Esophagus squamous epithelium (tissue), 5 donors: ENCODE results near the gene WT1. TPM values are rescaled to one million over a fixed set of nuclear protein-coding genes. Genes with fewer than 3 reads are reported as not detected.

Experiments
- DNase-seq: peaks from one replicate; lab custom pipeline; 2025; lab: John Stamatoyannopoulos, UW
- H3K27ac ChIP-seq, 4 donors: fragments of 200-600 bp; sonication (generic); one replicate each; pipeline ENCODE4 v1.5.1; 2016 to 2019; ENCODE audit warnings: mild to moderate bottlenecking in 1 of 4
- H3K27me3 ChIP-seq, 4 donors: fragments of 200-600 bp; sonication (generic); 1 replicate in 3 of 4; 2 replicates in 1 of 4; pipeline versions ENCODE4 v1.5.1 to v1.6.0; 2017 to 2021; ENCODE audit warnings: antibody characterized with exemption in 1 of 4
- H3K36me3 ChIP-seq, 3 donors: fragments of 200-600 bp; sonication (generic); one replicate each; pipeline ENCODE4 v1.5.1; 2016 to 2019
- H3K4me1 ChIP-seq, 3 donors: fragments of 200-600 bp; sonication (generic); one replicate each; pipeline ENCODE4 v1.5.1; 2017 to 2019
- H3K4me3 ChIP-seq, 4 donors: fragments of 200-600 bp; sonication (generic); 1 replicate in 3 of 4; 2 replicates in 1 of 4; pipeline ENCODE4 v1.5.1; 2016 to 2019; ENCODE audit warnings: mild to moderate bottlenecking in 2 of 4, moderate library complexity in 1 of 4
- H3K9me3 ChIP-seq, 3 donors: fragments of 200-600 bp; sonication (generic); one replicate each; pipeline ENCODE4 v1.5.1; 2016 to 2019
- CTCF ChIP-seq, 6 experiments: fragments of 450-650 bp in 4 of 6; fragments of 200-600 bp in 2 of 6; sonication (generic) in 2 of 6; IDR thresholded peaks; one replicate each; pipeline ENCODE4 v1.5.1; 2016 to 2019; ENCODE audit warnings: antibody characterized with exemption in 6 of 6, mild to moderate bottlenecking in 4 of 6, moderate library complexity in 4 of 6
- POLR2A ChIP-seq, 4 donors: fragments of 450-650 bp; IDR thresholded peaks; one replicate each; pipeline ENCODE4 v1.6.1; 2017; ENCODE audit warnings: antibody characterized with exemption in 4 of 4, mild to moderate bottlenecking in 4 of 4, moderate library complexity in 3 of 4
- WGBS, 2 donors: methylation state at CpG; one replicate each; pipeline ENCODE4 v1.1.5; 2018; 5-methylcytosine and 5-hydroxymethylcytosine counted together
- intact Hi-C: fragments of 100-400 bp; cut with DNase I; formaldehyde crosslinking; loops from one replicate; pipeline ENCODE4 v1.15.0; 2022
- small RNA-seq, 4 donors: library from RNA; depleted of rRNA; stranded (forward); fragments of <200 nt; gene quantifications; one replicate each; pipeline ENCODE3, GENCODE V24; 2016
- total RNA-seq, 4 donors: library from RNA; depleted of rRNA; stranded (reverse); fragments of >200 nt; gene quantifications; one replicate each; pipeline ENCODE4 v1.1.0, GENCODE V29; 2016
- donor health status: DM: yes; HTN: yes; CAD: no.

WT1 gene
- total RNA-seq, 4 donors from 2014 or later = not detected

GRCh38 chr11:32341620-32342613 lies 93.4 kb downstream of the WT1 start:
- TF ChIP-seq CTCF (IDR thresholded peaks at IDR 0.05) (no peak), POLR2A (IDR thresholded peaks at IDR 0.05) (no peak)
- Histone ChIP-seq H3K9me3 (no peaks in the 10 kb centered on the region), H3K27ac (no peak overlapping the region), H3K4me1 (no peaks in the 10 kb centered on the region), H3K36me3 (no peaks in the 10 kb centered on the region), H3K27me3 (peaks cover 0 to 6% (median 0%) of the 10 kb centered on the region in 4 donors), H3K4me3 (no peak overlapping the region)
- DNase-seq = no peak
- WGBS, 2 donors = 66 to 75% methylated on average over 10 of the region's 10 CpGs
- intact Hi-C loops = no loop called here

GRCh38 chr11:32340181-32340580 lies 95.2 kb downstream of the WT1 start:
- 71 to 77% methylated on average over 3 of the region's 3 CpGs for WGBS, 2 donors
- intact Hi-C loops = no loop called here
- no peak for DNase-seq
- Histone ChIP-seq H3K36me3 (no peaks in the 10 kb centered on the region), H3K4me1 (no peaks in the 10 kb centered on the region), H3K9me3 (no peaks in the 10 kb centered on the region), H3K27me3 (peaks cover 0 to 9% (median 0%) of the 10 kb centered on the region in 4 donors), H3K27ac (no peak overlapping the region), H3K4me3 (no peak overlapping the region)
- TF ChIP-seq CTCF (IDR thresholded peaks at IDR 0.05) (no peak), POLR2A (IDR thresholded peaks at IDR 0.05) (no peak)

Small RNAs within 50 kb of the gene (small RNA-seq; reads per million reads assigned to genes)
- gene RF02204 (0 reads per million in 4 donors), gene RF02205 (0 reads per million in 4 donors)

Other genes with a start within 250 kb of the WT1 start
- gene EIF3M, start 148.3 kb upstream of the WT1 start, total RNA-seq = 100 to 1,000 TPM; 207 to 584 (median 432) TPM